MM.1S (cell line): ENCODE data around the gene SERPINE2.

Source experiments
- DNase-seq: peaks from one replicate; pipeline ENCODE4 v3.0.0-alpha.2; 2015
- H2AFZ ChIP-seq: fragments of 300-600 bp; sonication (generic); 2 replicates; pipeline ENCODE4 v1.6.0; 2016; ENCODE audit warnings: antibody characterized with exemption, low read length
- H3F3A ChIP-seq: fragments of 300-600 bp; sonication (generic); 2 replicates; pipeline ENCODE4 v1.6.1; 2016; ENCODE audit warnings: mild to moderate bottlenecking, antibody characterized with exemption, low read length, moderate library complexity, mixed read lengths; ENCODE audit not compliant: insufficient read depth
- H3K27ac ChIP-seq: fragments of 300-600 bp; sonication (generic); 2 replicates; pipeline ENCODE4 v1.5.1; 2016; ENCODE audit warnings: mild to moderate bottlenecking, low read length
- H3K27me3 ChIP-seq: fragments of 300-600 bp; sonication (generic); replicated peaks from 2 replicates; pipeline ENCODE4 v1.6.0; 2016; ENCODE audit warnings: low read length; ENCODE audit not compliant: insufficient read depth
- H3K36me3 ChIP-seq: fragments of 300-600 bp; sonication (generic); replicated peaks from 2 replicates; pipeline ENCODE4 v1.6.1; 2016; ENCODE audit warnings: mild to moderate bottlenecking, low read length, mixed read lengths; ENCODE audit not compliant: insufficient read depth
- H3K4me1 ChIP-seq: fragments of 300-600 bp; sonication (generic); 2 replicates; pipeline ENCODE4 v1.6.1; 2016; ENCODE audit warnings: low read length, mixed read lengths
- H3K4me2 ChIP-seq: fragments of 300-600 bp; sonication (generic); 2 replicates; pipeline ENCODE4 v1.6.0; 2016; ENCODE audit warnings: low read depth, low read length
- H3K4me3 ChIP-seq: fragments of 300-600 bp; sonication (generic); 2 replicates; pipeline ENCODE4 v1.5.1; 2016; ENCODE audit warnings: low read length, mixed read lengths
- H3K79me2 ChIP-seq: fragments of 300-600 bp; sonication (generic); 2 replicates; pipeline ENCODE4 v1.6.1; 2016; ENCODE audit warnings: mixed run types, low read length, mixed read lengths
- H3K9ac ChIP-seq: fragments of 300-600 bp; sonication (generic); 2 replicates; pipeline ENCODE4 v1.6.1; 2016; ENCODE audit warnings: low read length, mixed read lengths
- H3K9me2 ChIP-seq: fragments of 300-600 bp; sonication (generic); replicated peaks from 2 replicates; pipeline ENCODE4 v1.6.1; 2016; ENCODE audit warnings: mild to moderate bottlenecking, low read length, mixed read lengths; ENCODE audit not compliant: insufficient read depth
- H3K9me3 ChIP-seq: fragments of 300-600 bp; sonication (generic); replicated peaks from 2 replicates; pipeline ENCODE4 v1.6.1; 2016; ENCODE audit warnings: mild to moderate bottlenecking, low read length, mixed read lengths; ENCODE audit not compliant: insufficient read depth
- H4K20me1 ChIP-seq: fragments of 300-600 bp; sonication (generic); 2 replicates; pipeline ENCODE4 v1.6.1; 2016; ENCODE audit warnings: mild to moderate bottlenecking, low read length, moderate library complexity, mixed read lengths; ENCODE audit not compliant: insufficient read depth
- CTCF ChIP-seq: fragments of 300-600 bp; sonication (generic); IDR thresholded peaks from 2 replicates; pipeline ENCODE4 v1.5.1; 2016; ENCODE audit warnings: antibody characterized with exemption, low read length, mixed read lengths
- EZH2 ChIP-seq: fragments of 300-600 bp; sonication (generic); optimal IDR thresholded peaks from 2 replicates; pipeline ENCODE3; 2017; ENCODE audit warnings: low read depth, mild to moderate bottlenecking, antibody characterized with exemption, low read length, mixed read lengths
- EZH2phosphoT487 ChIP-seq: fragments of 300-600 bp; sonication (generic); IDR thresholded peaks from 2 replicates; pipeline ENCODE4 v1.6.1; 2018; ENCODE audit warnings: antibody characterized with exemption, low read length

SERPINE2 gene

GRCh38 chr2:223937535-223937934 lies 101.6 kb downstream of the SERPINE2 start:
- Histone ChIP-seq H2AFZ (no peak overlapping the region), H4K20me1 (no peaks in the 10 kb centered on the region), H3K9me3 (no peaks in the 10 kb centered on the region), H3F3A (no peaks in the 10 kb centered on the region), H3K79me2 (peaks cover 69% of the 10 kb centered on the region), H3K27me3 (no peaks in the 10 kb centered on the region), H3K36me3 (no peaks in the 10 kb centered on the region), H3K9me2 (no peaks in the 10 kb centered on the region), H3K4me2 (no peak overlapping the region), H3K9ac (no peak overlapping the region), H3K27ac (no peak overlapping the region), H3K4me1 (no peaks in the 10 kb centered on the region), H3K4me3 (no peak overlapping the region)
- TF ChIP-seq EZH2, result no peak
- TF ChIP-seq CTCF, result no peak
- no peak for TF ChIP-seq EZH2phosphoT487
- DNase-seq, result no peak

DNA sequence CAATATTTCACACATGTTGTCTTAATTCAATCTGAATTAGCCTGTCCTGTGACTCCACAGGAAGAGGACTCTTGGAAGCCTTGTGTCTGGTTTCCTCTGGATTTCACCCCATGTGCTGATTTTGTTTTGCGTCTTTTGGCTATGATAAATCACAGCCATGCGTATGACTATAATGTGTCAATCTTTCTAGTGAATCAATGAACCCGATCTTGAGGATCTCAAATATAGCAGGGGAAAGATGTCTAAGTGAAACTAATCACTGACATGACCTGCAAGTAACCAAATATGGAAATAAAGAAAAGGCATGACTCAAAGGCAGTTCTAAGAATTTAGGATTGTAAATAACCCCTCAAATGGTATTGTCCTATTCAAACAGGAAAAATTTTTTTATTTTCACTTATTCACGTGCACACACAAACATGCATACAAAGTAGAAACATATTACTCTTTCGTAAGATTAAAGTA lies 102.2 kb downstream of the SERPINE2 start:
- Histone ChIP-seq H3K4me3 (no peak overlapping the region), H3K9ac (no peak overlapping the region), H3K79me2 (peaks cover 71% of the 10 kb centered on the region), H3K9me2 (no peaks in the 10 kb centered on the region), H4K20me1 (no peaks in the 10 kb centered on the region), H3K27me3 (no peaks in the 10 kb centered on the region), H2AFZ (no peak overlapping the region), H3K4me1 (no peaks in the 10 kb centered on the region), H3F3A (no peaks in the 10 kb centered on the region), H3K9me3 (no peaks in the 10 kb centered on the region), H3K27ac (no peak overlapping the region), H3K4me2 (no peak overlapping the region), H3K36me3 (no peaks in the 10 kb centered on the region)
- no peak for TF ChIP-seq EZH2
- TF ChIP-seq EZH2phosphoT487, result no peak
- TF ChIP-seq CTCF, result no peak
- no peak for DNase-seq

DNA sequence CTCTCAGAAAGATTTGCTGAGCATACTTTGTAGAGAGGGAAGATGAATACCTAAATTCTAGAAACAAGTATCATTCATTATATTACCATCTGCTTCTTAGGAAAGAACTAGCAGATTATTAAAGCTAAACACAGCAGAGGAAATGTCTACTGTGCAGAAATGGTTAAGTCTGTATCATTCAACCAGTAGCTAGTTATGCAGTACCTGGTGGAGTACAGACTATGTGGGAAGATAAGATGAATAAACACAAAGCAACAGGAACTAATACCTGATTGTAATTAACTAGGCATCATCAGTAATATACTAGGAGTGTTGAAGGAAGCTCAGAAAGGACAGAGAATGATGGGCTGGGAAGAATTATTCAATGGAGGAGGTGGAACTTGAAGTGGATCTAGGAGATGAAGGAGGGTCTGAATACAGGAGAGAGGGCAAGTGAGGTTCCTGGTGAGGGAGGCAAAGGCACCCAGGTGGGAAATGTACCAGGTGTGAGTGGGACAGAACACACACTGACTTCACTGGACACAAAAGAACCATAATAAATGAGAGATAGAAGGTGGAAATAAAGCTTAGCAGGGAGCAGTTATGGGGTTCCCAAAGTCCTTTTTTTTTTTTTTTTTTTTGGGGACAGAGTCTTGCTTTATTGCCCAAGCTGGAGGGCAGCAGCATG lies 103.5 kb downstream of the SERPINE2 start:
- H3K4me2 ChIP-seq, result no peak overlapping the region
- no peaks in the 10 kb centered on the region for H3K27me3 ChIP-seq
- no peaks in the 10 kb centered on the region for H4K20me1 ChIP-seq
- no peaks in the 10 kb centered on the region for H3K9me3 ChIP-seq
- no peak for TF ChIP-seq EZH2phosphoT487
- TF ChIP-seq EZH2, result no peak
- TF ChIP-seq CTCF, result no peak
- no peak for DNase-seq
- H3K9me2 ChIP-seq, result no peaks in the 10 kb centered on the region
- no peaks in the 10 kb centered on the region for H3K36me3 ChIP-seq
- no peaks in the 10 kb centered on the region for H3F3A ChIP-seq
- H3K4me1 ChIP-seq, result no peaks in the 10 kb centered on the region
- no peak overlapping the region for H3K27ac ChIP-seq
- H2AFZ ChIP-seq, result no peak overlapping the region
- no peak overlapping the region for H3K4me3 ChIP-seq
- H3K9ac ChIP-seq, result no peak overlapping the region
- H3K79me2 ChIP-seq, result peaks cover 68% of the 10 kb centered on the region
